Epithelial cell of proximal tubule (primary cell): ENCODE results near the gene DGAT2L6. TPM values are rescaled to one million over a fixed set of nuclear protein-coding genes. Genes with fewer than 3 reads are reported as not detected.

ENCODE experiments used
- DNase-seq: peaks from one replicate; pipeline ENCODE4 v3.0.0-alpha.2; 2011; ENCODE audit warnings: low read depth
- H3K4me3 ChIP-seq: 2 replicates; pipeline ENCODE4 v1.5.1; 2011; ENCODE audit warnings: low read depth, mild to moderate bottlenecking, low read length
- CTCF ChIP-seq: conservative IDR thresholded peaks from 2 replicates; pipeline ENCODE4 v1.5.1; 2012; ENCODE audit warnings: low read depth, mild to moderate bottlenecking, low read length
- total RNA-seq: library from RNA; depleted of rRNA; stranded (reverse); fragments of >200 nt; gene quantifications from 2 replicates; pipeline ENCODE4 v1.2.3, GENCODE V29; 2015

Gene DGAT2L6
- total RNA-seq, 1 donor from 2014 or later: not detected

GRCh38 chrX:70169281-70169680, 8.0 kb upstream of the DGAT2L6 start:
- H3K4me3 ChIP-seq: no peak overlapping the region
- DNase-seq: no peak
- no peak for TF ChIP-seq CTCF

GRCh38 chrX:70171624-70172023, 5.7 kb upstream of the DGAT2L6 start:
- DNase-seq: no peak
- no peak overlapping the region for H3K4me3 ChIP-seq
- TF ChIP-seq CTCF: no peak

GRCh38 chrX:70172221-70172620, 5.1 kb upstream of the DGAT2L6 start:
- no peak for DNase-seq
- H3K4me3 ChIP-seq: no peak overlapping the region
- TF ChIP-seq CTCF: no peak

GRCh38 chrX:70172964-70173363, 4.3 kb upstream of the DGAT2L6 start:
- no peak overlapping the region for H3K4me3 ChIP-seq
- TF ChIP-seq CTCF: no peak
- no peak for DNase-seq

GRCh38 chrX:70174754-70175153, 2.5 kb upstream of the DGAT2L6 start:
- no peak for DNase-seq
- no peak overlapping the region for H3K4me3 ChIP-seq
- TF ChIP-seq CTCF: no peak

GRCh38 chrX:70175338-70175737, 1.9 kb upstream of the DGAT2L6 start:
- H3K4me3 ChIP-seq: no peak overlapping the region
- no peak for TF ChIP-seq CTCF
- DNase-seq: no peak

GRCh38 chrX:70183091-70183490, 5.8 kb downstream of the DGAT2L6 start:
- no peak for TF ChIP-seq CTCF
- no peak overlapping the region for H3K4me3 ChIP-seq
- DNase-seq: no peak
